Activated CD8-positive, alpha-beta memory T cell treated with anti-CD3 and anti-CD28 coated beads, Interleukin-2, amount 50 U/mL, for 24 hours (primary cell): ENCODE measurements around the gene SERTM2.

ENCODE experiments used
- DNase-seq: peaks from one replicate; pipeline ENCODE4 v3.0.0-alpha.2; 2020; ENCODE audit errors: extremely low read depth

Gene SERTM2

GRCh38 chrX:111560801-111561200 lies 49.4 kb downstream of the SERTM2 start:
- DNase-seq = no peak

- no peak for DNase-seq
These were observed 50.4 kb downstream of the SERTM2 start for GRCh38 chrX:111561851-111562250.

- DNase-seq = no peak
These were observed 56.3 kb downstream of the SERTM2 start for GRCh38 chrX:111567542-111568255.

DNA sequence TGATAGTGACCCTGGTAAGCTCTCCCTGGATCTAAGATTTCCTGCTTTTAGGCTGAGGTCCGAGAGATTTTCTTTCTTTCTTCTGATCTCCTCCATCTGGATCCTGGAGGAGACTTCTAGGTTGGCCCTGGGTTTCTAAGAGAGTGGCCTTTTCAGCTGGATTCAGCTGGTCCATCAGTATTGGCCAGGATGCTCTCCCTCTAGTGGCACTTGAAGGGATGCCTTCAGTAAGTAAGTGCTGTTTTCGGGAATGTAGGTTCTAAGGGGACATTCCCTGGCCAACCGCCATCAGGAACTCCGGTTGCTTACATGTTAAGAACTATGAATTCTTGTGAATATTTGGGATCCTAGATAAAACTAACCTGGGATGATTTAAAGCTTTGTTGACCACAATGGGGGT lies 56.9 kb downstream of the SERTM2 start:
- no peak for DNase-seq

GRCh38 chrX:111568817-111569216 lies 57.4 kb downstream of the SERTM2 start:
- no peak for DNase-seq
